GM18907 (cell line): Measurements from ENCODE around the gene PPP1R13L.
"Not testable (repeated sequence)": the region's sequence is repeated elsewhere in the genome, so short reads cannot be mapped to it uniquely, and the experiment has no call there.

Experiments used
- ATAC-seq: cut with Tn5 transposase; IDR thresholded peaks from one replicate; pipeline ENCODE4 v1.9.1; 2021; ENCODE audit warnings: mild to moderate bottlenecking, moderate library complexity; ENCODE audit not compliant: unreplicated experiment

The PPP1R13L gene

DNA sequence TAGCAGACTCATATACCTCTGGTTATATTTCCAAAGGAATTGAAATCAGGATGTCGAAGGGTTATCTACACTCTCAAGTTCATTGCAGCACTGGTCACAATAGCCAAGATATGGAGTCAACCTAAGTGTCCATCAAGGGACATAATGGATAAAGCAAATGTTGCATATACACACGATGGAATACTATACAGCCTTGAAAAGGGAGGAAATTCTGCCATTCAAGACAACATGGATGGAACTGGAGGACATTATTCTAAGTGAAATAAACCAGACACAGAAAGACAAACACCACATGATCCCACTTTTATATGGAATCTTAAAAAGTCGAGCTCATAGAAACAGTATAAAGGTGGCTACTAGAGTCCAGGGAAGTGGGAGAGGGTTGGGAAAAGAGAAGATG lies 32.5 kb upstream of the PPP1R13L start:
- ATAC-seq, result no peak

- ATAC-seq, result not testable (repeated sequence)
Observed at GRCh38 chr19:45432543-45432942, 27.7 kb upstream of the PPP1R13L start.

GRCh38 chr19:45431008-45431407 lies 26.1 kb upstream of the PPP1R13L start:
- not testable (repeated sequence) for ATAC-seq

- ATAC-seq, result not testable (repeated sequence)
Observed at GRCh38 chr19:45429896-45430295, 25.0 kb upstream of the PPP1R13L start.

DNA sequence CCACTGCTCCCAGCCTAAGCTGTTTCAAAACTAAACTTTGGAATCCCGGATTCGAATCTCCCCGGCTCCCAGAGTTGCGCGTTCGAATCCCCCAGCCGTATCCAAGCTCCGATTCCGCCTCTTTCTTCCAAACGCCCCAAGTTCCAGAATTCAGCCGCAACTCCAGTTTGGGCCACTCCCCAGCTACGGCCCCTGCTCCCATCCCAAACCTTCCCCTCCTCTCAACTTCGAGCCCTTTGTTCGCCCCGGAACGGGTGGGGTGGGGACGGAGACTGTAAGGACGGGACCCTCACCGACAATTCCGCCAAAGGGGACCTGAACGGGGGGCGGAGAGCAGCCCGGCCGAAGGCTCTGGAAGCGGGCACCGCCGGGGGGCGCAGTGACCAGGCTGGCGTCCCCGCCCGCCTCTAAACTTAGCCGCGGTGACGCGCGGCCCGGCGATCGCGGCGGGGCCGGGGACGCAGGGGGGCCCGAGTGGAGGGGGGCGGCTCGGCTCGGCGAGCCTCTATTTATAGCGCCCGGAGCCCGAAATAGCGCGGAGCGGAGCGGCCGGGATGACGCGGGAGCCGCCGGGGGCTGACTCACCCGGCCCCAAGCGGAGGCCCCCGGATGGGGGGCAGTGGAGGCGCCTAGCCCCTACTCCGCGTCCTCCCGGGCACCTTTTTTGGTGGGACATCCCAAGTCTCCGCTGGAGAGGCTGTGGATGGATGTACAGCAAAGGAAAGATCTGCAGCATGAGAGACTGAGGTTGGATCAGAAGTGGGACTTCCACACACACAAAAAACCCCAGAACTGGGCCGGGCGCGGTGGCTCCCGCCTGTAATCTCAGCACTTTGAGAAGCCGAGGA lies 23.7 kb upstream of the PPP1R13L start:
- no peak for ATAC-seq

DNA sequence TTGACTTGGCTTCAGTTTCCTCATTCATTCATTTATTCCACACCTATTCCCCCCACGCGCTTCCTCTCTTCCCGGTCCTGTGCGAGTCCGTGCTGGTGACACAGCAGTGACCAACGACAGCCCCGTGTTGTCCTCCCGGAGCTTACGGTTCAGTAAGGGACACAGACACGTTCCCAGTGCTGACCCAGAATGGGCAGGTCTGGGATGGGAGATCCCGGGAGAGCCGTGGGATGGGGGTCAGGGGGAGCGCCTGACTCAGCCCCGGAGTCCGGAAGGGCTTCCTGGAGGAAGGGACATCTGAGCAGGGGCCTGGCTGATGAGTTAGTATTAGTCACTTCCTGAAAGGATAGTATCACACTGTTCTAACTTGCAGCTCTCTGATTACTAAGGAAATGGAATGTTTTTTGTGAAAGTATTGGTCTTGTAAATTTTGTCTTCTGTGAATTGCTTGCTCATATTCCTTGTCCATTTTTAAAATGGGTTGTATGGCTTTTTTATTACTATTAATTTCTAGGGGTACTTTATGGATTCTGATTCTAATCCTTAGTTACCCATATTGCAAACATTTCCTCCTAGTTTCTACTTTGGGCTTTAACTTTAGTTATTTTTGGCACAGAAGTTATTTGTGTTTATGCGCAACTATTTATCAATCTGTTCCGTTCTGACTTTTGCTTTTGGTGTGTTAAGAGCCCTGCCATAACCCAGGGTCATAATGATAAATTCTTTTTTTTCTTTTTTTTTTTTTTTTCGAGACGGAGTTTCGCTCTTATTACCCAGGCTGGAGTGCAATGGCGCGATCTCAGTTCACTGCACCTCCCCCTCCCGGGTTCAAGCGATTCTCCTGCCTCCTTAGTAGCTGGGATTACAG lies 19.6 kb upstream of the PPP1R13L start:
- ATAC-seq, result no peak

DNA sequence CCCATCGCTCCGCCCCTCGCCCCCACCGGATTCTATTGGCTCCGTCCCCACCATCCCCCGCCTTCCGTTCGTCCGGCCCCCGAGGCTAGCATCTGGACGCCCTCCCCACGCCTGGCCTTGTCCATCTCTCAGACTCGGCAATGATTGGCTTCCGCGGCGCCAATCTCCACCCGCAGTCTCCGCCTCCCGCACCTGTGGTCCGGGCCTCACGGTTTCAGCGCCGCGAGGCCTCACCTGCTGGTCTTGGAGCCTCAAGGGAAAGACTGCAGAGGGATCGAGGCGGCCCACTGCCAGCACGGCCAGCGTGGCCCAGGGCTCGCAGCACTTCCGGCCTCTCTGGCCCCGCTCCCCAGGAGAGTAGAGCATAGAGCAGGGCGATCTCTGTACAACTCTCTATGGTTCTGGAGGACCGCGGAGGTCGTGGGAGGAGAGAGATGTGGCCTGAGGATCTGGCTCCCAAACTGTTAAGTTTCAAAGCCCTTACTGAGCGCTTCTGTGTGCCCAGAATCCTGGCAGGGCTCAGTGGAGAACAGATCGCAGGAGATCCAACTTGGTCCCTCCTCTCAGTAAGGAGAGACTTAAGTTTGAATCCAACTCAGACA lies 18.8 kb upstream of the PPP1R13L start, which contains the start of gene ERCC1:
TSS of gene ERCC1 (minus strand) at position 329 of the 602 bp plus-strand sequence. CDS start 543 bp downstream, outside the sequence.
- peak; percentile 70 for ATAC-seq

DNA sequence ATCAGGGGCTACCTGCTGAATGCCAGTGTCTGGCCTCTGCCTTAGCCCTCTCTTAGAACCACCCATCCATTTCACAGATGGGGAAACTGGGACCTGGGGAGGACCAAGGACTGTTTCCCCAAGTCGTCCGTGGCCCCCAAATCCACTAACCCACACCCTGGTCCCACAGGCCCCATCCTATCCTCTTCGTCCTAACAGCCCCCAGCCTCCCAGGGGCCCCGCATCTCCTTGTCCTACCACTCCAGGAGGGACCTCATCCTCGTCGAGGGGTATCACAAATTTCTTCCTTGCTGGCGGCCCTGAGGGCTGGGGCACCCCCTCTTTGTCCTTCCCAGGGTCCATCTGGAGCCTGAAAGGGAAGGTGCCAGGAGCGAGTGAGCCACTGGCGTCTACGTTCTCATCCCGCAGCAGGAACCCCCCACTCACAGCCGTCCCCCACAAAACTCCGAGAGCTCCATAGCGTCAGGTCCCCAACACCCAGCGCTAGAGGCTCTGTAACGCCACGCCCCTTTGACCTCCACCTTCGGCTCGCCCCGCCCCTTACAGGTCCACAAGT lies 18.2 kb upstream of the PPP1R13L start:
- no peak for ATAC-seq

- no peak for ATAC-seq
Observed at GRCh38 chr19:45421947-45422498, 17.2 kb upstream of the PPP1R13L start.

DNA sequence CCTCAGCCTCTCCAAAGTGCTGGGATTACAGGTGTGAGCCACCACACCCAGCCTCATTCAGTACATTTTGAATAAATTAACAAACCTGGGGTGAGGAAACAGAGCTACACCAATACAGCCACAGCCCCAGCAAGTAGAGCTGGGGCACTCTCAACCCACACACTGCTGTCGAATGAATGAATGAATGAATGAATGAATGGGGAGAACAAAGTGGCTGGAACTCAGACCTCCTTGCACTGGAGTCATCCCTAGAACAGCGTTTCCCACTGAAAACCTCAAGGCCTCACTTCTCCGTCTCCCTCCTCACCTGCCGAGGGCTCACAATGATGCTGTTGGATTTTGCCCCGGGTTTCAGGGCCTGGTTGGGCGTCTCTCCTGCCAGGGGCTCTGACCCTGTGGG lies 16.0 kb upstream of the PPP1R13L start:
- ATAC-seq, result no peak

DNA sequence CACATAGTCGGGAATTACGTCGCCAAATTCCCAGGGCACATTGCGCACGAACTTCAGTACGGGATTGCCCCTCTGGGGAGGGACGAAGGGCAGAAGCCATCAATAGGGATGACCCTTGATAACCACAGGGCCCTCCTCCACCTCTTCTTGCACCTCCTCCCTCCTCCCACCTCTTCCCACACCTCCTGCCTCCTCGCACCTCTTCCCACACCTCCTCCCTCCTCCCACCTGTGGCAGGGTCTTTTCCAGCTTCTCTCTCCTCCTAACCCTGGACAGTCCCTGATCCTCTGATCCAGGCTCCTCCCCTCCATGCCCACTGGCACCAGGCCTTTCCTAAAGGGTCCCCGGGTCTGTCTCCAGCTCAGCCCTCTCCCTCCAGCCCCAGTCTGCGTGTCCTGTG lies 15.5 kb upstream of the PPP1R13L start:
- no peak for ATAC-seq

GRCh38 chr19:45419895-45420294 lies 15.0 kb upstream of the PPP1R13L start:
- no peak for ATAC-seq

GRCh38 chr19:45419396-45419795 lies 14.5 kb upstream of the PPP1R13L start:
- peak; percentile 53 for ATAC-seq

- ATAC-seq, result no peak
Observed at GRCh38 chr19:45418802-45419201, 13.9 kb upstream of the PPP1R13L start.

- no peak for ATAC-seq
Observed at GRCh38 chr19:45417151-45417550, 12.3 kb upstream of the PPP1R13L start.

DNA sequence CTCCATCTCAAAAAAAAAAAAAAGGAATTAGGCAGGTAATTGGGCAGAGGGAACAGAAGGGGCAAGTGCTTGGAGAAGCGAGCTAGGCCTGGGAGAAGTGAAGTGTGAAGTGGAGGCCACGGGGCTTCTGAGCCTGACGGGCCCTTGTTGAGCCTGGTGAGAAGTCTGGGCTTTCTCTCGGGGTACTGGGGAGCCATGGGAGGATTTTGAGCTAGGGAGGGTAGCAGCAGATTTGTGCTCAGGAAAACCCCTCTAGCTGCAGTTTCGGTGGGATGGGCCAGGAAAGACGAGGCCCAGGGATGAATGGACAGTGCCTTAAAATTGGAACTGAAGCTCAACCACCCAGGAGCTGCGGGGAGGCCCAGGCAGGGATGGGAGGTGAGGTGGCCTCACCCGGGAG lies 9.6 kb upstream of the PPP1R13L start:
- ATAC-seq, result no peak

DNA sequence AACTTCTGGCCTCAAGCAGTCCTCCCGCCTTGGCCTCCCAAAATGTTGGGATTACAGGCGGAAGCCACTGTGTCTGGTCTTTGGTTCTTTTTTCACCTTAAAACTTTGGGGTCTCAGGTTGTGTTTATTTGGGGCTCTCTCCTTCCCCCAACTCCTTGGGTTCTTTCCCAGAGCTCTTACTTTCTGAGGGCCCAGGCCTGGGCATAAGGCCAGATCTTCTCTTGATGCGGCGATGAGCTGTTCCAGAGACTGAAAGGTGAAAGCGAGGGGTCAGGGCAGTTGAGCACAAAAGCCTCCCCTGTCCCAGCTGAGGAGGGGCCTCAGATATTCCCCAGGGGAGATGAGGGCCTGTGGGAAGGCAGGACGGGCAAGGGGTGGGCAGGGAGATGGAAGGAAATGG lies 8.6 kb upstream of the PPP1R13L start:
- ATAC-seq, result no peak

DNA sequence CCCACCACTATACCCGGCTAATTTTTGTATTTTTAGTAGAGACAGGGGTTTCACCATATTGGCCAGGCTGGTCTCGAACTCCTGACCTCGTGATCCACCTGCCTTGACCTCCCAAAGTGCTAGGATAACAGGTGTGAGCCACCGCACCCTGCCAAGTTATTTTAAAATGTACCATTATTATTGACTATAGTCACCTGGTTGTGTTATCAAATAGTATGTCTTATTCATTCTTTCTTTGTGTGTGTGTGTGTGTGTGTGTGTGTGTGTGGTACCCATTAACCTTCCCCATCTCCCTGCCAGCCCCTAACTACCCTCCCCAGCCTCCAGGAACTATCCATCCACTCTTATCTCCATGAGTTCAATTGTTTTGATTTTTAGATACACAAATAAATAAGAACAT lies 5.5 kb upstream of the PPP1R13L start:
- ATAC-seq, result not testable (repeated sequence)

DNA sequence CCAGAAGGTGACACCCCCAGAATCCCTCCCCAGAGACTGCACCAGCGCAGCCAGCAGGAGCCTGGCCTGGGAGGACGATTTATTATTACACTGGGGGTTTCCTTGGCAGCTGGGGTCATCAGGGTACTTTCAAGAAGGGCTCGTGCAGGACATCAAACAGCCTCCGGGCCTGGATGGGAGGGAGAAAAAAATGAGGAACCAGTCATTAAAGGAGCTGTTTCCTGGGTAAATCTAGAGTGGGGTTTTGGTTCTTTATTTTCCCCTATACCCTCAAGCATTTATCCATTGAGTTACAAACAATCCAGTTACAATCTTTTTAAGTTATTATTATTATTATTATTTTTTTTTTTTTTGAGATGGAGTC lies 4.7 kb upstream of the PPP1R13L start:
- no peak for ATAC-seq

DNA sequence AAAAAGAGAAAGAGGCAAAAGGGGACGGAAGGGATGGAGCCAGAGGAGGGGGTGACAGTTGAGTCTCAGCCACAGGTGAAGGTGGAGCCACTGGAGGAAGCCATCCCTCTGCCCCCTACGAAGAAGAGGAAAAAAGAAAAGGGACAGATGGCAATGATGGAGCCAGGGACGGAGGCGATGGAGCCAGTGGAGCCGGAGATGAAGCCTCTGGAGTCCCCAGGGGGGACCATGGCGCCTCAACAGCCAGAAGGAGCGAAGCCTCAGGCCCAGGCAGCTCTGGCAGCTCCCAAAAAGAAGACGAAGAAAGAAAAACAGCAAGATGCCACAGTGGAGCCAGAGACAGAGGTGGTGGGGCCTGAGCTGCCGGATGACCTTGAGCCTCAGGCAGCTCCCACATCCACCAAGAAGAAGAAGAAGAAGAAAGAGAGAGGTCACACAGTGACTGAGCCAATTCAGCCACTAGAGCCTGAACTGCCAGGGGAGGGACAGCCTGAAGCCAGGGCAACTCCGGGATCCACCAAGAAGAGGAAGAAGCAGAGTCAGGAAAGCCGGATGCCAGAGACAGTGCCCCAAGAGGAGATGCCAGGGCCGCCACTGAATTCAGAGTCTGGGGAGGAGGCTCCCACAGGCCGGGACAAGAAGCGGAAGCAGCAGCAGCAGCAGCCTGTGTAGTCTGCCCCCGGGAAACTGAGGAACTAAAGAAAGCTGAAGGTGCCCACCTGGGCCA lies 4.1 kb upstream of the PPP1R13L start:
- ATAC-seq, result no peak
